Fibroblast of lung (primary cell): ENCODE data around the gene VSTM2B. TPM values are rescaled to one million over a fixed set of nuclear protein-coding genes. Genes with fewer than 3 reads are reported as not detected.

Experiments used
- DNase-seq, 2 donors: peaks; one replicate each; pipeline versions ENCODE4 v3.0.0 to v3.0.0-alpha.2; 2010; ENCODE audit warnings: low read depth in 2 of 2
- H2AFZ ChIP-seq: 2 replicates; pipeline ENCODE4 v1.5.1; 2012; ENCODE audit warnings: low read length, control low read depth, inconsistent platforms
- H3K27ac ChIP-seq: 2 replicates; pipeline ENCODE4 v1.5.1; 2011; ENCODE audit warnings: low read length, control low read depth; ENCODE audit not compliant: insufficient read depth
- H3K27me3 ChIP-seq: 2 replicates; pipeline ENCODE4 v1.5.1; 2011; ENCODE audit warnings: mild to moderate bottlenecking, low read length; ENCODE audit not compliant: control insufficient read depth, insufficient read depth
- H3K36me3 ChIP-seq: 2 replicates; pipeline ENCODE4 v1.5.1; 2011; ENCODE audit warnings: low read length; ENCODE audit not compliant: control insufficient read depth, insufficient read depth
- H3K4me1 ChIP-seq: 2 replicates; pipeline ENCODE4 v1.5.1; 2011; ENCODE audit warnings: low read length; ENCODE audit not compliant: control insufficient read depth, insufficient read depth; ENCODE audit errors: extremely low read depth
- H3K4me2 ChIP-seq: 2 replicates; pipeline ENCODE4 v1.5.1; 2011; ENCODE audit warnings: low read length, control low read depth; ENCODE audit not compliant: insufficient read depth; ENCODE audit errors: extremely low read depth
- H3K4me3 ChIP-seq, 4 experiments: fragments of 200-600 bp in 1 of 4; sonication (generic) in 1 of 4; replicated peaks in 1 of 4; 2 replicates each; pipeline ENCODE4 v1.5.1; 2011 to 2016; ENCODE audit warnings: low read length in 4 of 4, low read depth in 3 of 4, mild to moderate bottlenecking in 3 of 4, control low read depth in 2 of 4, inconsistent platforms in 1 of 4, mixed read lengths in 1 of 4; ENCODE audit not compliant: insufficient read depth in 1 of 4; ENCODE audit errors: control extremely low read depth in 1 of 4
- H3K79me2 ChIP-seq: 2 replicates; pipeline ENCODE4 v1.5.1; 2012; ENCODE audit warnings: mild to moderate bottlenecking, low read length, inconsistent platforms; ENCODE audit not compliant: control insufficient read depth, insufficient read depth
- H3K9ac ChIP-seq: 2 replicates; pipeline ENCODE4 v1.5.1; 2011; ENCODE audit warnings: mild to moderate bottlenecking, low read length, control low read depth; ENCODE audit not compliant: insufficient read depth
- H3K9me3 ChIP-seq: 2 replicates; pipeline ENCODE4 v1.5.1; 2012; ENCODE audit warnings: low read depth, low read length; ENCODE audit not compliant: control insufficient read depth, insufficient read depth
- H4K20me1 ChIP-seq: 2 replicates; pipeline ENCODE4 v1.5.1; 2011; ENCODE audit warnings: low read length; ENCODE audit not compliant: control insufficient read depth, insufficient read depth; ENCODE audit errors: extremely low read depth
- CTCF ChIP-seq, 2 donors: IDR thresholded peaks in 1 of 2; conservative IDR thresholded peaks in 1 of 2; 1 replicate in 1 of 2; 2 replicates in 1 of 2; pipeline ENCODE4 v1.5.1; 2011 to 2012; ENCODE audit warnings: low read length in 2 of 2, control low read depth in 1 of 2, inconsistent platforms in 1 of 2, low read depth in 1 of 2, mild to moderate bottlenecking in 1 of 2
- EZH2 ChIP-seq: IDR thresholded peaks from 2 replicates; pipeline ENCODE4 v1.5.1; 2012; ENCODE audit warnings: low read length, control low read depth, mild to moderate bottlenecking; ENCODE audit errors: missing control alignments
- polyA plus RNA-seq, 2 donors: library from polyadenylated mRNA; depleted of rRNA in 1 of 2; stranded (reverse) in 1 of 2; unstranded in 1 of 2; fragments of >200 nt; gene quantifications; 2 replicates each; pipeline ENCODE4 v1.2.1, GENCODE V29; 2011 to 2012; ENCODE audit warnings: missing spikeins in 1 of 2
- total RNA-seq: library from RNA; depleted of rRNA; stranded (reverse); fragments of >200 nt; gene quantifications from 2 replicates; pipeline ENCODE4 v1.2.1, GENCODE V29; 2014

The VSTM2B gene
- total and polyA plus RNA-seq, 2 donors (not counting 1 experiment from before 2014, with no cell fraction given): not detected

GRCh38 chr19:29538146-29538545 lies 12.4 kb downstream of the VSTM2B start:
- no peak for DNase-seq
- Histone ChIP-seq H3K4me1 (no peaks in the 10 kb centered on the region), H4K20me1 (no peaks in the 10 kb centered on the region), H3K4me3 (no peak overlapping the region), H2AFZ (no peak overlapping the region), H3K79me2 (no peaks in the 10 kb centered on the region), H3K27ac (no peak overlapping the region), H3K36me3 (no peaks in the 10 kb centered on the region), H3K9ac (no peak overlapping the region), H3K9me3 (no peaks in the 10 kb centered on the region), H3K27me3 (no peaks in the 10 kb centered on the region), H3K4me2 (no peak overlapping the region)
- no peak for TF ChIP-seq CTCF (conservative IDR thresholded peaks at IDR 0.05 in 1 of 2, IDR thresholded peaks at IDR 0.05 in 1 of 2; ENCODE audit: low read depth in 1 of 2, low read length in 2 of 2)
- no peak for TF ChIP-seq EZH2

DNA sequence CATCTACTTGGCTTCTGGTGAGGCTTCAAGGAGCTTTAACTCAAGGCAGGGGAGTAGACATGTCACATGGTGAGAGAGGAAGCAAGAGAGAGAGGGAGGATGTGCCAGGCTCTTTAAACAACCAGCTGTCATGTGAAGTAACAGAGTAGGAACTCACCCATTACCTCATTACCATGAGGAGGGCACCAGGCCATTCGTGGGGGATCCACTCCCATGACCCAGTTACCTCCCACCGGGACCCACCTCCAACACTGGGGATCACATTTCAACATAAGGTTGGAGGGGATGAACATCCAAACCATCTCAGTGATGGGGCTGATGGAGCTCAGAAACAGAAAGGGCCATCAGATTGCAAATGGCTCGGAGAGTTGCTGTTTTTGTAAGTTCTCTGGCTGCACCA lies 12.9 kb downstream of the VSTM2B start:
- no peak overlapping the region for H3K4me2 ChIP-seq
- no peak for DNase-seq
- no peak overlapping the region for H2AFZ ChIP-seq
- H4K20me1 ChIP-seq: no peaks in the 10 kb centered on the region
- no peaks in the 10 kb centered on the region for H3K79me2 ChIP-seq
- H3K36me3 ChIP-seq: no peaks in the 10 kb centered on the region
- no peak overlapping the region for H3K4me3 ChIP-seq
- no peaks in the 10 kb centered on the region for H3K27me3 ChIP-seq
- no peak overlapping the region for H3K9ac ChIP-seq
- H3K9me3 ChIP-seq: no peaks in the 10 kb centered on the region
- no peak overlapping the region for H3K27ac ChIP-seq
- no peaks in the 10 kb centered on the region for H3K4me1 ChIP-seq
- TF ChIP-seq CTCF (conservative IDR thresholded peaks at IDR 0.05 in 1 of 2, IDR thresholded peaks at IDR 0.05 in 1 of 2; ENCODE audit: low read depth in 1 of 2, low read length in 2 of 2) (no peak), EZH2 (no peak)

DNA sequence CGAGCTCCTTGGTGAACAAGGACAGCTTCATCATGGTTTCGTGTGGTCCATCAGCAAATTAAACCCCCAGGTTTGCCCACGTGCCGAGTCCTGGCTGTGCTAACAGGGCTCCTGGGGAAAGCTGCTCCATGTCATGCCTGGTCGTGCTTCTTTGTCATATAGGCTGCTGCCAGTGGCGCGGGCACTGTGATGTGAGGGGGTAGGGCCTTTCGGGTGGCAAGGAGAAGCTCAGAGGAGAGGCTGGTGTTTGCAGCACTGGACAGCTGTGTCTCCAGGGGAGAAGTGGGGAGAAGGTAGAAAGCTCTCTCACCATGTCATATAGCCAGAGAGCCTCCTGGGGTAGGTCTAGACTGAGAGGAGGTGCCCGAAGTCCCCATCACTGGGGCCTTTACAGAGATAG lies 13.3 kb downstream of the VSTM2B start:
- no peaks in the 10 kb centered on the region for H4K20me1 ChIP-seq
- no peak overlapping the region for H3K9ac ChIP-seq
- no peak overlapping the region for H3K27ac ChIP-seq
- H3K9me3 ChIP-seq: no peaks in the 10 kb centered on the region
- H3K4me1 ChIP-seq: no peaks in the 10 kb centered on the region
- no peaks in the 10 kb centered on the region for H3K27me3 ChIP-seq
- H3K36me3 ChIP-seq: no peaks in the 10 kb centered on the region
- no peak overlapping the region for H3K4me3 ChIP-seq
- H3K79me2 ChIP-seq: no peaks in the 10 kb centered on the region
- TF ChIP-seq EZH2 (no peak), CTCF (conservative IDR thresholded peaks at IDR 0.05 in 1 of 2, IDR thresholded peaks at IDR 0.05 in 1 of 2; ENCODE audit: low read depth in 1 of 2, low read length in 2 of 2) (no peak)
- no peak overlapping the region for H2AFZ ChIP-seq
- DNase-seq: no peak
- no peak overlapping the region for H3K4me2 ChIP-seq
